Measurements from ENCODE around the gene SIRPB1. TPM values are rescaled to one million over a fixed set of nuclear protein-coding genes. Genes with fewer than 3 reads are reported as not detected.
A peak's percentile ranks its signal among the peaks of the same experiment; 100 is the strongest.

Gene SIRPB1
- total RNA-seq, 6 experiments from 2014 or later: 0.73 to 5.1 (median 3.9) TPM

DNA sequence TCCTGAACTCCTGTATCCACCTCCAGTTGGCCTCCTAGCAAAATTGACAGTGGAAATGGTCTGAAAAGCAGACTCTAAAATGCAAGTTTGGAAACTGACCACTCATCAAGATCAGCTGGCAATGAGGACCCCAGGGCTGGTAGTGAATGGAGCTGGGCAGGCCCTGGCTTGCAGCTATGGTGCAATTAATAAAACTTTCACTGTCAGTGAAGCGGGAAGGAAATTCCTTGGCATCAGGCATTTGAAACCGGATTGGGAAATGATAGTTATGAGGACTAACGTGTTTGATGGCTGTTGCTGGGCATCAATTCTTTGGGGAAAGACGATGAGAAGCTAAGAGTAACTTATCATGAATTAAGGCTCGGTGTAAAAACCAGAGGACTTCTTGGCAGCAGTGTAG, 19.1 kb downstream of the SIRPB1 start:
- WGBS (ENCODE audit: insufficient coverage, low coverage, low lambda C conversion rate, missing lambda C conversion rate): 49% methylated on average over 4 of the region's 5 CpGs
- Histone ChIP-seq H3K4me3 (no peak overlapping the region), H3K4me1 (no peaks in the 10 kb centered on the region), H3K27ac (no peak overlapping the region), H3K27me3 (no peaks in the 10 kb centered on the region), H3K36me3 (no peaks in the 10 kb centered on the region), H3K9me3 (no peaks in the 10 kb centered on the region)
- no peak for TF ChIP-seq POLR2A (IDR thresholded peaks at IDR 0.05)
- TF ChIP-seq, protein P1, sequence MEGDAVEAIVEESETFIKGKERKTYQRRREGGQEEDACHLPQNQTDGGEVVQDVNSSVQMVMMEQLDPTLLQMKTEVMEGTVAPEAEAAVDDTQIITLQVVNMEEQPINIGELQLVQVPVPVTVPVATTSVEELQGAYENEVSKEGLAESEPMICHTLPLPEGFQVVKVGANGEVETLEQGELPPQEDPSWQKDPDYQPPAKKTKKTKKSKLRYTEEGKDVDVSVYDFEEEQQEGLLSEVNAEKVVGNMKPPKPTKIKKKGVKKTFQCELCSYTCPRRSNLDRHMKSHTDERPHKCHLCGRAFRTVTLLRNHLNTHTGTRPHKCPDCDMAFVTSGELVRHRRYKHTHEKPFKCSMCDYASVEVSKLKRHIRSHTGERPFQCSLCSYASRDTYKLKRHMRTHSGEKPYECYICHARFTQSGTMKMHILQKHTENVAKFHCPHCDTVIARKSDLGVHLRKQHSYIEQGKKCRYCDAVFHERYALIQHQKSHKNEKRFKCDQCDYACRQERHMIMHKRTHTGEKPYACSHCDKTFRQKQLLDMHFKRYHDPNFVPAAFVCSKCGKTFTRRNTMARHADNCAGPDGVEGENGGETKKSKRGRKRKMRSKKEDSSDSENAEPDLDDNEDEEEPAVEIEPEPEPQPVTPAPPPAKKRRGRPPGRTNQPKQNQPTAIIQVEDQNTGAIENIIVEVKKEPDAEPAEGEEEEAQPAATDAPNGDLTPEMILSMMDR (IDR thresholded peaks at IDR 0.05): no peak
- intact Hi-C loops (cut with DNase I): no loop called here
- DNase-seq (no peak), ATAC-seq (no peak)

DNA sequence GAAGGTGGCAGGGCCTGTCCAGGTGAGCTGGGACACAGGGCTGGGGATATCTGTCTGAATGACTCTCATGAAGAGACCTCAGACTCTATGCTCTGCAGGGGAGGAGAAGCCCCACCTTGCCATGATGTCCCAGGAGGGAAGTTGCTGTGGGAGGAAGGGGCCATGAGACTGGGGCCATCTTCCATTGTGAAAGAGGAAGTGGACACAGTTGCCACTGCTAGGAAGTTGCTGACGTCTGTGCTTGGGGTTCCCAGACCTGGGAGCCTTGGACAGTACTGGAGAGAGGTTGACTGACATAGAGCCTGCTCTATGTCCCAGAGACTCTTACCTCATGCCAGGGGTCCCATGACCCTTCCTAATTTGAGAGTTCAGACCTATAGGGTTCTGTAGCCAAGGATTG, 24.5 kb downstream of the SIRPB1 start:
- intact Hi-C loops (cut with DNase I): no loop called here
- no peaks in the 10 kb centered on the region for H3K9me3 ChIP-seq
- H3K27me3 ChIP-seq: no peaks in the 10 kb centered on the region
- ATAC-seq (no peak), DNase-seq (peak in 1 of 3 donors; percentile 45)
- TF ChIP-seq, protein P1 (IDR thresholded peaks at IDR 0.05): no peak
- no peak for TF ChIP-seq POLR2A (IDR thresholded peaks at IDR 0.05)
- H3K36me3 ChIP-seq: no peaks in the 10 kb centered on the region
- H3K4me1 ChIP-seq: no peaks in the 10 kb centered on the region
- H3K27ac ChIP-seq: no peak overlapping the region
- no CpG with 5 or more reads among the region's 1 CpG for WGBS (ENCODE audit: insufficient coverage, low coverage, low lambda C conversion rate, missing lambda C conversion rate)
- H3K4me3 ChIP-seq: no peak overlapping the region

DNA sequence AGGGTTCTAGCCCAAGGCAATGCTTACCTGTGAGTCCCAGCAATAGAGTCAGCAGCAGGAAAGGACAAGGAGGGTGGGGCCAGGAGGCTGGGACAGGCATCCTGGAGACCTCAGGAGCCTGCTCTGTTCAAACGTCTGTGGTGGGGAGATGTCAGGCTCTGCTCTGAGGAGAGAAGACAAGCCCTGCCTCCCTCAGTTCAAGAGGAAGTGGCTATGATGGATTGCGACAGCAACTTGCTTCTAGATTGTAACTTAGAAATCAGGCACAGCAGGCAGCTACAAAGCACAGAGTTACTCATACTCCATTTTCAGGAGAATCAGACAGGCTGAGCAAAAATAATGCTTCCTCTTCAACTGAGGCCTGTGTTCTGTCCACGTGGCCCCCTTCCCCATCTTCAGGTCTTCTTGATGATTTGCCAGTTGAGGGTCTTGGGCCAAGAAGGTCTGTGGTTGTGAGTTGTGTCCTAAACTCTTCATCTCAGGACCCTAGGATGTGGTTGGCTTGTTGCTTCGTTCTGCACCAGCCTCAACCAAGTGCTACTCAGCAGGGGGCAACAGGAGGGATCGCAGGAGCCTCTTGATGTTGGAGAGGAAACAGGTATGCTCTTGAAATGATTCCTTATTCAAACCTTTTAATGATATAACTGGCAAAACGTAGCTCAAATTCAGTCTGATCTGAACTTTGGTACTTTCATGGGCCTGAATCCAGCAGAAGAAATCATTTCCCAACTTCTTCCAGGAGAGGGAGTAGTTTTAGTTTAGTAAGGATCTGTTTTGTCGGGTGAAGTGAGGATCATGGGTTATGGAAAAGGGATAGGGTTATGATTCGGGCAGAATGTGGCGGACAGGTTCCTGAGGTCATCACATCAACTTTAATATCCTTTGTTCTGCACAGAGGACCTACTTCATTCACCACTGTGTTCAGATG, 31.0 kb downstream of the SIRPB1 start:
- DNase-seq: no peak
- TF ChIP-seq, protein P1 (IDR thresholded peaks at IDR 0.05): peak in 1 of 4 donors; percentile 24
- TF ChIP-seq POLR2A (IDR thresholded peaks at IDR 0.05): no peak
- Histone ChIP-seq H3K27me3 (no peaks in the 10 kb centered on the region), H3K36me3 (no peaks in the 10 kb centered on the region), H3K27ac (no peak overlapping the region), H3K4me3 (no peak overlapping the region), H3K4me1 (no peaks in the 10 kb centered on the region), H3K9me3 (no peaks in the 10 kb centered on the region)
- ATAC-seq: peak in 2 of 4 donors; percentile 28 to 53
- WGBS (ENCODE audit: insufficient coverage, low coverage, low lambda C conversion rate, missing lambda C conversion rate): 29% methylated on average over 5 of the region's 9 CpGs
- intact Hi-C loops (cut with DNase I): no loop called here

DNA sequence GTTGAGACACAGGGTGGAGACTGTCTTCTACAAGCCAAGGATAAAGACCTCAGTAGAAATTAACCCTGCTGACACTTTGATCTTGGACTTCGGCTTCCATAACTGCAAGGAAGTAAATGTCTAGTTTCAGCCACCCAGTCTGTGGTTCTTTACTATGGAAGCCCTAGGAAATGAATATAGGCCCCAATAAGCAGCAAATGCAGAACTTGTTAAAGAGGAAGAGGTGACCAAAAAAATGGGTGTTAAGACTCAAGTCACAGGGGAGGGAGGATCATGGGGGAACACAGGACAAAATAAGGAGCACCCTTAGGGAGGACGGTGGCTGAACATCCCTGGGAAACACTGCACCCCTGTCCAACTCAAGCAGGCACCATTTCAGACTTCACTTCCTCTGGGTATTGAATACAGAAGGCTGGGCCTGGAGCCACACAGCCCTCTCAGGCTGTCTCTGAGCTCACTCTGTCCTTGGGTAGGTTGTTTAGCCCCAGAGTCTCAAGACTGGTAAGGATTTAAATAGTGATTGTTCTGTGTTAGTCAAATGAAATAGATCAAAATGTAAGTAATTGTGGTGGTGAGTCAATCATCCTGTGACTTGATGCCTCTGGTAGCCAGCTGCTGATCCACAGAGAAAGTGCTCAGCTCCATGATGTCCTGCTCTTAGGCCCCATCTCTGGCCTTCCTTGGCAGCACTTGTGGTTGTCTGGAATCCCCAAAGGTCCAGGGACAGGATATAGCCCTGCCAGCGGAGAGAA, 31.9 kb downstream of the SIRPB1 start:
- H3K27me3 ChIP-seq: no peaks in the 10 kb centered on the region
- no peaks in the 10 kb centered on the region for H3K36me3 ChIP-seq
- H3K27ac ChIP-seq: no peak overlapping the region
- DNase-seq (no peak), ATAC-seq (no peak)
- TF ChIP-seq, protein P1 (IDR thresholded peaks at IDR 0.05): no peak
- intact Hi-C loops (cut with DNase I): no loop called here
- 60% methylated on average over 1 of the region's 3 CpGs for WGBS (ENCODE audit: insufficient coverage, low coverage, low lambda C conversion rate, missing lambda C conversion rate)
- no peaks in the 10 kb centered on the region for H3K4me1 ChIP-seq
- H3K9me3 ChIP-seq: no peaks in the 10 kb centered on the region
- no peak overlapping the region for H3K4me3 ChIP-seq
